Stimulated activated CD8-positive, alpha-beta memory T cell treated with anti-CD3 and anti-CD28 coated beads, Interleukin-7, amount 100 ng/mL, for 24 hours (primary cell): Measurements from ENCODE around the gene REN.

Experiments
- DNase-seq: peaks from one replicate; pipeline ENCODE4 v3.0.0-alpha.2; 2020; ENCODE audit warnings: low read depth

REN gene

DNA sequence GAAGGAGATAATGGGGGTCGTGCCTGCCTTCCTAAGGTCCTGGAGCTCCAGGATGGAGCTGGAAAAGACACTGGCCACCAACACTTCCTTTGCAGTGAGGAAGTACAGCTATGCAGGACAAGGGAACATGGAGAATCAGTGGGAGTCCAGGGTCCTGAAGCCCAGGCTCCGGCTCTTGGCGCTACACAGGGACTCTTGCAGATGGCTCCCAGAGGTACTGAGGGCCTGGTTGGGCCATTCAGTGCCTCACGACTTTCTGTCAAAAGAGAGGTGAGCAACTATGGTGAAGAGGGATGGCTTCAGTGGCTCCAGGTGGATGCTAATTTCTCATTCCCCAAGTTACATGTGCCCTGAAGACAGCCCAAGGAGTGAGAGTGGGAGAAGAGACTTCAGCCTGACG, 12.5 kb downstream of the REN start:
- no peak for DNase-seq

DNA sequence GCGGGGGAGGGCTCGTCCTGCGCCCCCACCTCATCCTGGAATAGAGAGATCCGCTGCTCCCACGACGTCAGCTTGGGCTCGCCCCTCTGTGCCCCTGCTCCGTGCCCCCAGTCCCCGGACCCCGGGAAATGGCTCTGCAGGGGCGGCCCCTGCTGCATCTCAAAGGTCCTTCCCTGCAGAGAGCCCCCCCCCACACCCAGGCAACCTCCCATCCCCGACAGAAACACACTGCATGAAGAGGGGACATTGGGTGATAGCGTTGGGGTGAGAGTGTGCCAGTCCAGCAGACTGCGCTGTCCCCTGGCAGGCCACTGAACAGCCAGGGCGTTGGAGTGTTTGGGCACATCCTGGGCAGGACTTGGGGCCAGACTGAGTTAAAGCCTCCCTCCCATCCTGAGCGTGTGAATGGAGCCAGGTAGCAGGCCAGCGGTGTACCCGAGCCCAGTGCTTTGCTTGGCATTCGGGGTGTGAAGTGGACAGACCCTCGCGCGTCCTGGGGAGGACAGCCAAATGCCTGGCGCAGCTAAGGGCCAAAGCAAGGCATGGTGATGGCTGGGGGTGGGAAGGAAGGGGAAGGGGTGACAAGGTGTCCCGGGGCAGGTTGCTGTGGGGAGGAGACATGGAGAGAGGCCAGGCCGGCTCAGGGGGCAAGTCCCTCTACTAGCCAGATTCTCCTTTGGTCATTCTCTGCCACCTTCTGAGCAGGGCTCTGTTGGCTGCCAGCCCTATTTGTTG, 13.7 kb downstream of the REN start:
- no peak for DNase-seq

DNA sequence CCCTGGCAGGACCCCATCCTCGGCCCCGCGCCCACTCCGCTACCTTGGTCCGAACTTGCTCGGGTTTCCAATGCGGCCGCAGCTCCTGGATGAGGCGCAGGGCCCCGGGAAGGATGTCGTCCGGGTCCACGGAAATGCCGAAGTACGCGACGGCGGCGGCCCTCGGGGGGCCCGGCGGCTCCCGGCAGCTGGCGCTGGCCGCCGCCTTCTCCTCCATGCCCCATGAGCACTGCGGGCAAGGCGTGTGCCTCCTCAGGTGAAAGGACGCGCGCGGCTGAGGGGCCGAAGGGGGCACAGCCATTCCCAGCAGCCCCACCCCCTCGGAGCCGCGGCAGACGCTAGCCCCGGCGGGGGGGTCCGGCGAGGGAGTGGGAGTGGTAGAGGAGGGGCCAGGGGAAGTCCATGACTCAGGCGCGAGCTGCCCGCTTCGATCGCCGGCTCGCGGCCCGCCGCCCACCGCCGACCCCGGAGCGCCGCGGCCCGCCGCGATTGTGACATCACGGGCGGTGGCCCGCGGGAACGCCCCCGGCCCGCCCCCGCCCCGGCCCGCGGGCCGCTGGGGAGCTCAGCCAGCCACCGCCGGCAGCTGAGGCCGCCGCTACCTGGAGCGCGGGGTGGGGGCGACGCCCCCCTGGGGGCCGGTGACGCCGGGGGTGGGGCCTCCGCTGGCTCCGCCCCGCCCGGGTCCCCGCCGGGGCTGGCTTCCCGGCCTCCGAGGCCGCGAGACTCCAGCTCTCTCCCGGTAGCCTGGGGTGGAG, 14.4 kb downstream of the REN start, which contains the start of gene ETNK2:
Gene ETNK2 (minus strand): TSS at position 493 of the 758 bp plus-strand sequence. CDS start 192 bp downstream, at position 301.
- peak; percentile 15 for DNase-seq

DNA sequence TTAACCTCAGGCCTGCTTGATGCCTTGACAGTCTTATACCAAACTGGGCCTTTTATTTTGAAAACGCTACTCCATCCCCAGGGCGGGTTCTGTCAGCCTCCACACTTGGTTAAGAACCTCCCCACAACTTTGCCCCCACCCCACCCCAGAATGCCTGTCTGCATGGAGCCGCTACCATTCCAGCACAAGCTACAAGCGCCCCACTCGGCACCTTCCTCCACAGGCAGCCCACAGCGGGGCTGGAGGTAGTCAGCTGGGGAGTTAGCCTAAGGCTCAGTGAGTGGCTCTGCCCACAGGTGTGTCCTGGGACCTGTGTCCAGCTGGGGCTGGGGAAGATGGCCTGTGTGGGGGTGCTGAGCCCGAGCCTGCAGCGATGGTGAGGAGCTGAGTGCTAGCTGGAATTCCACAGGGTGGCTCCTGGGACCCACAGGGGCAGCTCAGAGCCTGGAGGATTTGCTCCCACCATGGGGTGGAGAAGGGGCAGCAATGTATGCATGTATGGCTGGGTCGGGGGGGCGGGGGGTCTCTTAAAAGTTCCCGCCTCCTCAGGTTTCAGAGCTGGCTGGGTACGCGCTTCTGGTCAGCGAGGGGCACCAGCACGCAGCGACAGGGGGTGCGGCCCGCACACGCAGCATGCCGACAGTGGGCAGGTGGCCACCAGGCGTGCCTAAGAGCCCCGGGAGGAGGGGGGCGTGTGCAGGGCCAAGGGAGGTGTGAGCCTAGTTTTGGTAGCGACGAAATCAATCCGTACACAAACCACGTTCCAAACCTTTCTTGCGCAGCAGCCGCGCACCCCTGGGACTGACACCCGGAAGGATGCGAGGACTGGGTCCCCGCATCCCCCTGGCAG, 15.2 kb downstream of the REN start:
- no peak for DNase-seq

DNA sequence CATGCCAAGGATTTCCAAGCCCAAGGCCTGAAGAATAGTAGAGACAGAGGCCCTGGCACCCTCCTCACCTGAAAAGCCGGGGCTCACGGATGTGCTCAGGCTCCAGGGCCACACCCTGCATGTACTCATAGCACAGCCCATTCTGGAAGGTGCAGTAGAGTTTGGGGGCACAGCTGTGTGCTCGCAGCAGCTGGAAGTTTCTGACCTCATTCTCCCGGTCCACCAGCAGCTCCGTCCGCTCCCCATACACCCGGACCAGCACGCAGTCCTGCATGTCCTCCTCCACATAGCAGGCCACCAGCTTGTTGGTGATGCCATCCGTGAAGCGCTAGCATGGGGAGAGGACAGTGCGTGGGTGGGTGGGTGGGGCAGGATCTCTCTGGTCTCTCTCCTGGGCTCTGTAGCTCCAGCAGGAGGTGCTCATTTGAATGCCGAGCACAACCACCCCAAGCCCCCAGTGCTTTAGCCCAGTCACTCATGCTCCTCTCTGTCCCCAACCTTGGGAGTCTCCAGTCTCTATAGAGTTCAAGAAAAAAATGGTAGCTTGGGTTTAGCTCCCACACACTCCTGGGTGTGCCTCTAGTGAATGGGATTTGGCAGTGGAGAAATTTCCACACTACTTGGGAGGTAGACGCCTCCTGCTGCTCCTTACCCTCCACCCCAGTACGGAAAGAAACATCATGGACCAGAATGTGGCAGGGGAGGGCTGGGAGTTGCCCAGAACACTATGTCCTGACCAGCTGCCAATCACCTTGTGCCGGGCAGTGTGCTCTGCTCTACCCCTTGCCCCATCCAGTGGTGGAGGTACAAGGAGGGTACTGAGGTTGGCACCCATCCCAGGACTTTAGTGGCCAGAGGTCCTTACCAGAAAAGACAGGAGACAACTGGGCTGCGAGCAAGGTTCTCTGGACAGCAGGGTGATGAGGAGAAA, 16.2 kb downstream of the REN start:
- no peak for DNase-seq

DNA sequence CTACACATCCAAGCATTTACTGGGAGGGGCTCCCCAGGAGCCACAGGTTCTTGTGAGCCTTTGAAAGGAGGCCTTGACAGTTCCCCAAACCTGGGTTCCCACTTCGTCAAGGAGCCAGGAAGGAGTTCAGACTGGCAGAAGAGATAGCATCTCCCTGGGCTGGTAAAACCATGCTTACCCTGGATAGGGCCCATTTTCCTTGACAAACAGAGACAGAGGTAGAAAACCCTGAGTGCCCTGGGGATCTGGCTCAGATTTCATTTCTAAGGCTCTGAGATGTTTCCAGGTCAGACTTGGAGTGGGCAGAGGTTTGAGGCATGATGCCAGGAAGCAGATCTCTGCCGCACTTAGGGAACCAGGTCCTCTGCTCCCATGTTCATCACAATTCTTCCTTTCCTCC, 17.0 kb downstream of the REN start:
- no peak for DNase-seq

DNA sequence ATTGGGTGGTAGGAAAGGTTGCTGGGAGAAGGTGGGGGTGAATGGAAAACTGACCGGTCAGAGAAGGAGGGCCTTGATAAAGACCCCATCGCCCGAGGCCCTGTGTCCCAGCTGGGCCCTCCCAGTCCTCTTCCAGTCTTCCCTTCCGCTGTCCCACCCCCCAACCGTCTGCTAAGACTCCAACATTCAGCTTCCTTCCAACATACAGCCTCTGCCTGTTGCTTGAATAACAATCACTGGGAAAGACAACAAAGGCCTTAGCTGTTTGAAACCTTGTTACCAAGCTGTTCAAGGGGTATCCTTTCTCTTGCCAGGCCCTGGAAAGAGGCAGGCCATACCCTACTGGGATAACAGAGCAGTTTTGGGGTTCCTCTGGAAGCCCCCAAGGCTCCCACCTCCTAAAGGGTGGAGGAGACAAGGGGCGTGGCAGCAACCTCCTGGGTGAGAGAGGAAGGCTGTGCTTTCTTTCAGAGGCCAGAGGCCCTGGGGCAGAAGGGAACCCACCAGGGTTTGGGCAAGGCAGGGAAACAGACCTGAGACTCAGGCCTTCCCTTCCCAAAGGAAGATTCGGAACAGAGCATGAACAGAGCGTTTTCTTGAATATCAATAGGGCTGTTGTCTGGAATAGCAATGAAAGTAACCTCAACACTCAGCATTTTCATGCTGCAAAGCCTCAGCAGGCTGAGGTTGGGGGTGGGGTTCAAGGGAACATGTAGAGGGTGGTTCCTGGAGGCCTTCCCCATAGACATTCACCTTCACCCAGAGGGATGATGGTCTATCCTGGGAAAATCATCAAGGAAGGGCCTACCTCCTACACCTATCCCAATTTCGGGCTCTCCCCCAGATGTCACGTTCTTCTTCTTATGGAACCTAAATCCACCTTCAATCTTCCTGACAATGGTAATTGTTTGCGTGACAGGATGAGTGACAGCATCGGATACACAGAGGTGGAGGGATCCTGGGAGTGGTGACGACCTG, 18.4 kb downstream of the REN start:
- DNase-seq: no peak

DNA sequence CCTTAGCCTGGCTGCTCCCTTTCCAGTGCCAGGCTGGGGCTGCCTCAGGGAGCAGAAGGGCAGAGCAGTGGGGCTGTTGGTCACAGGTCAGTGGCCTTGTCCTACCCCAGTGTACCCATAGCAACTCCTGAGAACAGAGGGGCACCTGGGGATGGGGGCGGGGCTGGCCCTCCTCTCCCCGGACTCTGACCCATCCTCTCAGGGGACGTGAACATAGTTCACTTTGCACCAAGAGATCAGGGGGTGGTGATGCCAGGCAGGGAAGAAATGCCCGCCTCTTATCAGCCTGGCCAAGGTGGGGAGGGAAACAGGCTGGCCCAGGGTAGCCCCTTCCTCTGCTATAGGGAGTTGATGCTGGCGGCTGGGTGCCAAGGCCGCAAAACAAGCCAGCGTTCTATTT, 19.2 kb downstream of the REN start:
- no peak for DNase-seq

DNA sequence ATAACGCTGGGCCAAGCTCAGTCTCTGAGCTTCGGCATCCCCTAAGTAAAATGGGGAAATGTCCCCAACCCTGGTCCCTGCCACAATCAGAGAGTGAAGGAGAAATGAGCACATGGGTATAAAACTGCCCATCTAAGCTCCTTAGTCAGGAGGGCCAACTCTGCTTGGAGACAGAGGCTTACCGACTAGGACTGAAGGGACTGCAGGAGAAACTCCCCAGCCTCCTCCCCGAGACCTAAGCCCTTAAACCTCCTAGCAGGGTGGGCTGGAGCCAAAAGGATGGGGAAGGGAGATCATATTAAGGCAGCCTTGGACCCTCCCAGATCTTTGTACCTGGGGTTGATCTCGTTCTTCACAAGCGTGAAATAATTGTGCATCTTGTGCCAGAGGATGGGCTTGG, 19.8 kb downstream of the REN start:
- no peak for DNase-seq

DNA sequence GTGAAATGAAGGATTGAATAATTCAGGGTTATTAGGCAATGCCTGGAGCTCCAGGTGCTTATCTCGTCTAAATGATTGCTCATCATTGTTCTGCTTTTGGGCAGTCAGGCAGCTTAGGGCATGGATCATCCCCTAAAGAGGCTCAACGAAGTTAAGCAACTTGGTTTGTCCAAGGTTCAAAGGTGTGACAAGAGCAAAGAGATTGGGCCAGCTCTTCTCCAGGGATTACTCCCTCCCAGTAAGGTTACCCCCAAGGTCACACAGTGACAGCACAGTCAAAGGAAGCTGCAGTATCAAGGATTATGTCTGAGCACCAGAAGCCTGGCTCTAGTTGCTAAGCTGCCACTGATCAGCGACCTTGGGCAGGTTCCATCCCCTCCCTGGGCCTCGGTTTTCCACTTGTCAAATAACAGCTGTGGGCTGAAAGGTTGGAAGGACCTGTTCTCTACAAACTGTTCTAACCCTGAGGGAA, 21.1 kb downstream of the REN start:
- DNase-seq: no peak

DNA sequence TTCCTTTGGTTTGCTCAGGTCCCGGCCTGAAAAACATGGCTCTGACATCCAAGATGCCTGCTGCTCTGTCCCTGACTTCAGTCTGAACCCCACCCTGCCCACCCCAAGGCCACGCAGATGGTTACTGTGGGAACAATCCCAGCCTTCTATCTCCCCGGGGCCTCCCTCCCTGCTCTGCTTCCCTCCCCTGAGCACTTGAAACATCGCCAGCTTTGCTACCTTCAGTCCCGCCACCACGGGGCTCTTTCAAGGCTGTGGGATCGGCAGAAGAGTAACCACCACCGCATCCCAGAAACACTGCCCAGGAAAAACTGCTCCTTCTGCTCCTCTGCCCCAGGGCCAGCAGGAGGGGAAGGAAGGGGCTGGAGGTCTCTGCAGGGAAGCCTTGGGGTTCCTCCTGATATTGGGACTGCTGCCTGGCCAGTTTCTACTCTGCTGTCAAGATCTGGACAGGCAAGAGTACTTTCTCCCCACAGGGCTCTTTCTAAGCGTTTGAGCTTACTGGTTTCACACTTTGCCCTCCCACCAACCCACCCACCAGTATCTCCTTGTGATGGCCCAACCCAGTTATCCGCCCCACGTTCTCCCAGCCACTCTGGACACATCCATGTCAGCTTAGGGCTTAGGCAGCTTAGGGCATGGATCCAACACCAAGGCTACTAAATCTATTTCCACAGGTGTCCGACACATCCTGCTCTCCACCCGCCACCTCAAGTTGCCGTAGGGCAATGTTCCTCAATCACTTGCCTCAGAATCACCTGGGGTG, 22.7 kb downstream of the REN start:
- no peak for DNase-seq

DNA sequence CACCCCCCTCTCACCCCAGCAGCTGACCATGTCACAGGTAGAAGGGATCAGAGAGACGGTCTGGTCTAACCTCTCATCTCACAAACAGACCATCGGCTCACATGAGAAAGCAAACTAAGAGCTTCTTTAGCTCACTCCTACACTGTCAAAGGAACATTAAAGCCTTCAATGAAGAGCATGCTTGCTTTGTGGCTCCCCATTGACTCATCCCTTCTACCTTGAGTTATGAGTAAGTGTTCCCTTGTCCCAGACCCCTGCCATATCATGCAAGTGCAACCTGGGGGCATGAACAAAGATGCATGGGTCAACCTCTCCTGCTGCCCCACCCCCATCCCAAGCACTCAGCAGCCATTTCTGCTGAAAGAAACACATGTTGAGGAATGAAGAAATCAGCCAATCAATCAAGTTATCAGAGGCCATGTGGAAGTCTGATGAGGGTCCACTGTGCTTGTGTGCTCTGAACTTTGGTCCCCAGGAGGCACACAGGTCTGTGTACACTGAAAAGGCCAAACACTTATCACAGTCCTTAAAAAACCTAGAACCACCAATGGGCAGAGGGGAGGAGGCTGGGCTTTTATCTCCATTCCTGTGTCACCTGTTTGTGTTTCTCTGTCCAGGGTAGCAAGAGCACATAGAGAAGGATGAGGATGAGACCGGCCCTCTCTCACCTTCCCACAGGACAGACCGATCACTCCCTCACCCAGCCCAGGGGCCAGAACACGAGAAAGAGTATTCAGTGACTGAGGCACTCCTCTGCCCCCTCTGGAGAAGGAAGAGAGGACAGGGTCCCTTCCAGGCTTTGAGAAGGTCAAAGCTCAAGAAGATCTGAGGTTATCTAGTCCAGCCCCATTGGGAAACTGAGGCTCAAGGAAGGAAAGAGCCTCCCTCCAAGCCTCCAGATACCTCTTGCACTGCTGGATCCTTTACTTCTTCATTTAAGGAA, 23.8 kb downstream of the REN start:
- DNase-seq: no peak

DNA sequence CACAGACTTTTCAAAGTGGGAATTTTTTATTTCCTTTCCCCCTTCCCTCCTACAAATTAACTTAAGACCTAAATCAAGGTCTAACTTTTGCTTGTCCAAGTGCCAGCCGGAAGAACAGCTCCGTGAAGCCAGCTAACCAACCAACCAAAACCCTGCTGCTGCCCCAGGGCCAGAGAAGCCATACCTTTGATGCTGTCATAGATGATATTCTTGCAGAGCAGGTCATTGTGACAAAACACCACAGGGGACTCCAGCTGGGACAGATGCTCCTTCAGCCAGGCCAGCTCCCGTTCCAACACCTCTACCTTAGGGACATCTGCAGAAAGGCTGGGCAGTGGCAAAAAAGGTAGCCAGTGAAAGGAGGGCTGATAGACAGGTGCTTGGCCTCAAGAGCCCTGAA, 25.0 kb downstream of the REN start:
- DNase-seq: no peak

DNA sequence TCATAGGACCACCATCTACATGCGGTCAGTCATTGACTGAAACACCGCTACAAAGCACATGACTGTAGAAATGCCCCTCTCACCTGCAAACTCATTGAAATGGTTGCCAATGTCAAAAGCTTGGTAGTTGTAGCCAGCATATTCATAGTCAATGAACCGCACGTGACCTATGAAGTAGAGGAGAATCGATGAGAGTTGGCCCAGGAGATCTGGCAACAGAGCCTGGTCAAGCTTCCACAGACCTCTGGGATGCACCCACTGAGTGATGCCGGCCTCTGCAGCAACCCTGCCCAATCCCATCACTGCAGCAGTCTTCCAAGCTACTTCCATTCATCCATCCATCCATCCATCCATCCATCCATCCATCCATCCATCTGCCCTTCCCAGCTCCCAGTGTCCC, 26.2 kb downstream of the REN start:
- DNase-seq: no peak

DNA sequence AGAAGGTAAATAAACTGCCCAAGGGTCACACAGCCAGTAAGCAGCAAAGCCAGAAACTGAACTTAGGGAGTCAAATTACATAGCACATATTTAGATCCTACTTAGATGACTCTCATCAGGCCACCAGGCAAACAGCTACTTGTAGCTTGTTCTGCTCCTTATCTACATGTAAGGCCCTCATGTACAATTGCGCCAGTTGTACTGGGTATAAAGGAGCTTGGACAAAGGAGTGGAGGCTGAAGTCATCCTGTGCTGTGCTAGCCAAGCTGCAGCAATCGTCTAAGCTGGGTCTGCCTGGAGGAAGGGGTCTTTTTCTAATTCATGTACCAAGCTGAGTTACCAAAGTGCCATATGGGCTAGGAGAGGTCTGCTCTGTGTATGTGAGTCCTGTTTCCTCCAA, 27.0 kb downstream of the REN start:
- DNase-seq: no peak

DNA sequence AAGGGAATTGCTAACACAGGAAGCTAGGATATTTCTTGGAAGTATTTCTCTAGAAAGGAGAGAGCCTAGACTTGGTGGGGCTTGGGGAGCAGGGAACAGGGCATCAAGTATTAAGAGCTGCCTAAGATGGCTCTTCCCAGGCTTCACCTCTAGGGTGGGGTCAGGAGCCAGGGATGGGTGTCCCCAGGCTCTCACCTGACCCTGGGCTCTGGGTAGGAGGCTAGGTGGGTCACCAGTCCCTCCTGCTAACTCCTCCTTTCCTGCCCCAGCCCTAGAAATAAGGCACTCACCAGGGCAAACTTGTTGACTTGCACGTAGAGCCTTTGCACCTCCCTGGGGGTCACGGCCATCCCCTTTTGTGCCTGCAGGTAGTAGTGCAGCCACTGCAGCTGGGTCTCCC, 29.3 kb downstream of the REN start:
- DNase-seq: no peak

DNA sequence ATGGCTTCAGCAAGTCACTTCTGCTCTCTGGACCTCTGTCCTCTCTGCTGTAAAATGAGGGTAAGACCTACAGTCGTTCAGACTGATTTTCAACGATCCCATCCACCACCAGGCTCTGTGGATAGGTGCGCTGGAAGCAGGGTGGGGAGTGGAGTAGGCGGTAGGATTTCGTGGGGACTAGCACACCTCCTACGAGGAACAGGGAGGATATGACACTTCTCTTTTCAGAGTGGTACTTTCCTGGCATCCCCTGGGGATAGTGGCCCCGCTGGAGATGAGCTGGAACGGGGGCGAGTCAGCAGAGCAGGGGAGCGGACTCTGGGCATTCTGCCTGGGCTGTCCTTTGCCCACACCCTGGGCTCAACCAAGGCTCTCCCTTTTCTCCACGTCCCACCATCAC, 32.0 kb downstream of the REN start:
- DNase-seq: no peak

DNA sequence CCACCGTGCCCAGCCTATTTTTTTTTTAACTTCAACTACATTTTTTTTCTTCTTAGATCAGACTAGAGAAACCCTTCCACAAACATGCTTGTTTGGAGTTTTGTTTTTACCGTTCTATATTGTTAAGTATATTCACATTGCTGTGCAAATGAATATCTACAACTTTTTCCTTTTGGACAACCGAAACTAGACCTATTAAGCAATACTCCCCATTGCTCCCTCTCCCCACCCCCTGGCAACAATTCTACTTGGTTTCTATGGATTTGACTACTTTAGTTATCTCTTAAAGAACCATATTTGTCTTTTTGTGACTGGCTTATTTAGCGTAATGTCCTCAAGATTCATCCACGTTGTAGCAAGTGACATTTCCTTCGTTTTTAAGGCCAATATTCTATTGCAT, 33.4 kb downstream of the REN start:
- no peak for DNase-seq
